OCI-LY3 (cell line): ENCODE data around the gene ELAVL2.

Source experiments
- H2AFZ ChIP-seq: fragments of 200-600, 300-600 bp; shearing (Covaris generic); 2 replicates; pipeline ENCODE4 v1.6.0; 2014; ENCODE audit warnings: antibody characterized with exemption, low read depth, low read length
- H3K27ac ChIP-seq: fragments of 200-600, 300-600 bp; sonication (generic); 2 replicates; pipeline ENCODE4 v1.5.1; 2014; ENCODE audit warnings: mild to moderate bottlenecking, low read length, moderate library complexity, mixed read lengths
- H3K27me3 ChIP-seq: fragments of 200-600, 300-600 bp; sonication (generic); 2 replicates; pipeline ENCODE4 v1.6.1; 2014; ENCODE audit warnings: low read depth, low read length, mixed read lengths
- H3K36me3 ChIP-seq: fragments of 200-600, 300-600 bp; sonication (generic); replicated peaks from 2 replicates; pipeline ENCODE3; 2014; ENCODE audit warnings: low read depth, low read length, mixed read lengths
- H3K4me1 ChIP-seq: fragments of 300-600, 200-600 bp; sonication (generic); 2 replicates; pipeline ENCODE4 v1.6.1; 2014; ENCODE audit warnings: low read length, mixed read lengths
- H3K4me2 ChIP-seq: fragments of 200-600, 300-600 bp; sonication (generic); 2 replicates; pipeline ENCODE4 v1.6.1; 2014; ENCODE audit warnings: low read length, mixed read lengths
- H3K4me3 ChIP-seq: fragments of 300-600, 200-600 bp; sonication (generic); 2 replicates; pipeline ENCODE4 v1.5.1; 2014; ENCODE audit warnings: antibody characterized with exemption, mild to moderate bottlenecking, low read length, moderate library complexity
- H3K79me2 ChIP-seq: fragments of 300-600, 200-600 bp; shearing (Covaris generic); 2 replicates; pipeline ENCODE4 v1.6.1; 2014; ENCODE audit warnings: mild to moderate bottlenecking, low read length, mixed read lengths
- H3K9ac ChIP-seq: fragments of 300-600, 200-600 bp; shearing (Covaris generic); 2 replicates; pipeline ENCODE4 v1.6.0; 2014; ENCODE audit warnings: mild to moderate bottlenecking, low read length, moderate library complexity
- H3K9me3 ChIP-seq: fragments of 200-600, 300-600 bp; shearing (Covaris generic); 2 replicates; pipeline ENCODE4 v1.6.1; 2014; ENCODE audit warnings: low read length, mixed read lengths; ENCODE audit not compliant: insufficient read depth
- H4K20me1 ChIP-seq: fragments of 200-600, 300-600 bp; sonication (generic); 2 replicates; pipeline ENCODE4 v1.6.1; 2016; ENCODE audit warnings: low read length, mixed read lengths; ENCODE audit not compliant: insufficient read depth
- CTCF ChIP-seq: fragments of 200-600, 300-600 bp; sonication (generic); IDR thresholded peaks from 2 replicates; pipeline ENCODE4 v1.5.1; 2014; ENCODE audit warnings: antibody characterized with exemption, low read length, low read depth
- EZH2phosphoT487 ChIP-seq: fragments of 200-600 bp; shearing (Covaris generic); IDR thresholded peaks from 2 replicates; pipeline ENCODE4 v1.6.1; 2018; ENCODE audit warnings: antibody characterized with exemption, mixed run types, low read depth

The ELAVL2 gene

GRCh38 chr9:23740531-23740930, 85.5 kb downstream of the ELAVL2 start:
- Histone ChIP-seq H2AFZ (no peak overlapping the region), H3K27me3 (no peaks in the 10 kb centered on the region), H3K4me3 (no peak overlapping the region), H3K79me2 (no peaks in the 10 kb centered on the region), H3K27ac (no peak overlapping the region), H3K9me3 (no peaks in the 10 kb centered on the region), H3K4me1 (no peaks in the 10 kb centered on the region), H3K9ac (no peak overlapping the region), H4K20me1 (no peaks in the 10 kb centered on the region), H3K4me2 (no peak overlapping the region), H3K36me3 (no peaks in the 10 kb centered on the region)
- TF ChIP-seq EZH2phosphoT487 (no peak), CTCF (no peak)

GRCh38 chr9:23739753-23740152, 86.3 kb downstream of the ELAVL2 start:
- H3K36me3 ChIP-seq, result no peaks in the 10 kb centered on the region
- H2AFZ ChIP-seq, result no peak overlapping the region
- H3K4me1 ChIP-seq, result no peaks in the 10 kb centered on the region
- H3K27ac ChIP-seq, result no peak overlapping the region
- no peaks in the 10 kb centered on the region for H4K20me1 ChIP-seq
- no peaks in the 10 kb centered on the region for H3K79me2 ChIP-seq
- H3K9me3 ChIP-seq, result no peaks in the 10 kb centered on the region
- H3K27me3 ChIP-seq, result no peaks in the 10 kb centered on the region
- H3K9ac ChIP-seq, result no peak overlapping the region
- H3K4me3 ChIP-seq, result no peak overlapping the region
- TF ChIP-seq CTCF (no peak), EZH2phosphoT487 (no peak)
- H3K4me2 ChIP-seq, result no peak overlapping the region

- Histone ChIP-seq H3K4me3 (no peak overlapping the region), H3K36me3 (no peaks in the 10 kb centered on the region), H3K79me2 (no peaks in the 10 kb centered on the region), H3K27me3 (no peaks in the 10 kb centered on the region), H3K27ac (no peak overlapping the region), H3K9ac (no peak overlapping the region), H2AFZ (no peak overlapping the region), H3K4me2 (no peak overlapping the region), H4K20me1 (no peaks in the 10 kb centered on the region), H3K9me3 (no peaks in the 10 kb centered on the region), H3K4me1 (no peaks in the 10 kb centered on the region)
- no peak for TF ChIP-seq EZH2phosphoT487
- no peak for TF ChIP-seq CTCF
These were observed 89.7 kb downstream of the ELAVL2 start for GRCh38 chr9:23736293-23736692.

- no peaks in the 10 kb centered on the region for H3K79me2 ChIP-seq
- no peak overlapping the region for H3K4me2 ChIP-seq
- TF ChIP-seq CTCF, result no peak
- TF ChIP-seq EZH2phosphoT487, result no peak
- H3K4me3 ChIP-seq, result no peak overlapping the region
- H3K9ac ChIP-seq, result no peak overlapping the region
- no peaks in the 10 kb centered on the region for H3K9me3 ChIP-seq
- H2AFZ ChIP-seq, result no peak overlapping the region
- H3K27me3 ChIP-seq, result no peaks in the 10 kb centered on the region
- H3K4me1 ChIP-seq, result no peaks in the 10 kb centered on the region
- no peaks in the 10 kb centered on the region for H3K36me3 ChIP-seq
- H4K20me1 ChIP-seq, result no peaks in the 10 kb centered on the region
- no peak overlapping the region for H3K27ac ChIP-seq
These were observed 92.5 kb downstream of the ELAVL2 start for GRCh38 chr9:23733495-23734078.
